ENCODE data around the gene OPRL1.
"Not testable (repeated sequence)": the region's sequence is repeated elsewhere in the genome, so short reads cannot be mapped to it uniquely, and the experiment has no call there.

Gene OPRL1

DNA sequence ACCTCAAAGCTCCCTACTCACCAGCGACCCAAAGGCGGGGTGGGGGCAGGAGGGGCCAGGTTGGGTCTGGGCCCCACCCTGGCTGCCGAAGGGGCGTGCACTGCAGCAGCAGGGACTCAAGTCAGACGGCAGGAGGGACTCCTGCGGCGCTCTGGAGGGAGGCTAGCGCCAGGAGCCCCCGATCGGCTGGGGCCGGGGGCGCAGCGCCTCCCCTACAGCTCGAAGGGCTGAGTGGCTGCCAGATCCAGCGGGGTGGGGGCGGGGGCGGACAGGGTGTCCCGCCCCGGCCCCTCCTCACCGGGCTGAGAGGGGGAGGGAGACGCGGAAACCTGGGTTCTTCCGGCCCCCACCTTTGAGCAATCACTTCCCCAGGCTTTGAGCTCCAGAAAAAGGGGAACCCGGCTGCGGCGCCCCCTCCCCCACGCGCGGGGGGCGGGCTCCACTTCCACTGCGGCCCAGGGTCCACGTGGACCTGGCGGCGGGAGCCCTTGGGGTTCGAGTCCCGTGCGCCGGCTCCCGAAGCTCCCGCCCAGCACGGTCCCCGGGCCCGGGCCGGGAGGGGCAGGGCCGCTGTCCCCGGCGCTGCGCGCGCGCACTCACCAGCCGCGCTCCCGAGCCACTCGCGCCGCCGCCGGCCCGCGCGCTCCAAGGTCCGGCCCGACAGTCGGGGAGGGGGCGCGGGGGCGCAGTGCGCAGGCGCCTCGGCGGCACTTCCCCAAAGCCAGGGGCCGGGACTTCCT, 439 bp upstream of the OPRL1 start, which contains the start of gene RGS19:
TSS of gene RGS19 (minus strand) at position 246 of the 740 bp plus-strand sequence. CDS start 2,632 bp downstream, outside the sequence.
- peak within 1 kb of the TSS; percentile 90 for H3K4me3 Mint-ChIP-seq
- H3K4me1 Mint-ChIP-seq (ENCODE audit: low read depth): peaks cover 44% of the 10 kb centered on the region
- peaks cover 9% of the 10 kb centered on the region for H3K27me3 Mint-ChIP-seq
- no peaks in the 10 kb centered on the region for H3K9me3 Mint-ChIP-seq
- no peaks in the 10 kb centered on the region for H3K36me3 Mint-ChIP-seq (ENCODE audit: low read depth)
- H3K27ac Mint-ChIP-seq: peak within 1 kb of the TSS; percentile 83

GRCh38 chr20:64080813-64081623, 1.1 kb downstream of the OPRL1 start:
- Mint-ChIP-seq H3K27me3 (peaks cover 14% of the 10 kb centered on the region), H3K27ac (no peak overlapping the region), H3K4me1 (ENCODE audit: low read depth) (peaks cover 45% of the 10 kb centered on the region), H3K4me3 (peak overlapping the region; percentile 60), H3K36me3 (ENCODE audit: low read depth) (no peaks in the 10 kb centered on the region), H3K9me3 (no peaks in the 10 kb centered on the region)

- H3K4me3 Mint-ChIP-seq: no peak overlapping the region
- H3K27ac Mint-ChIP-seq: no peak overlapping the region
- H3K36me3 Mint-ChIP-seq (ENCODE audit: low read depth): no peaks in the 10 kb centered on the region
- H3K27me3 Mint-ChIP-seq: peaks cover 14% of the 10 kb centered on the region
- H3K9me3 Mint-ChIP-seq: no peaks in the 10 kb centered on the region
- H3K4me1 Mint-ChIP-seq (ENCODE audit: low read depth): peaks cover 45% of the 10 kb centered on the region
Measured at GRCh38 chr20:64081624-64081964, 1.7 kb downstream of the OPRL1 start.

DNA sequence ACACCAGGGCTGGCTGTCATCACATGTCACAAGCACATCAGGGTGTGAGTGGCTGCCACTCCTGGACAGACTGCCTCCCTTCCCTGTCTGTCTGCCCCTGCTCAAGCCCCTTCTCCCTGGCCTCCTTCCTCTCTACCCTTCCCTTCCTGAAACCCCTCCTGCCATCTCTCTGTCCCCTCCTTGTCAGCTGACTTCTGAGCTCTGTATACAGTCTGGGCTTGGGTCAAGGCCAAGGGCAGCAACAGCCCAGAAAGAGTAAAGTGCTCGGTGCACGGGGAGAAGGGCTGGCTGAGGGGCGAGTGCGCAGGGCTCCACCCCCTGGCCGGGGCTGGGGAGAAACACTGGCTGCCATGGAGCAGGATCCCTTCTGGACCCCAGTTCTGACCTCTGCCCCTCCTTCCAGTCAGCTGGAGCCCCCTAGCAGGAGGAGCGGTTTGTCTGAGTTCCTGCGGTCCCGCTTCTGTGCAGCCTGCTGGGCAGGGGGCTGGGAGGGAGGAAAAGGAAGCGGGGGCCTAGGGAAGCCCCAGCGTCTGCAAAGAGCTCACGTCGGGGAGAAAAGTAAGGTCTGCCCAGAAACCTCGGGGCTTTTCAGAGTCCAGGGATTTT, 2.3 kb downstream of the OPRL1 start:
- Mint-ChIP-seq H3K4me1 (ENCODE audit: low read depth) (peaks cover 41% of the 10 kb centered on the region), H3K27me3 (peaks cover 14% of the 10 kb centered on the region), H3K27ac (no peak overlapping the region), H3K36me3 (ENCODE audit: low read depth) (no peaks in the 10 kb centered on the region), H3K4me3 (no peak overlapping the region), H3K9me3 (no peaks in the 10 kb centered on the region)

- Mint-ChIP-seq H3K27me3 (peaks cover 14% of the 10 kb centered on the region), H3K4me1 (ENCODE audit: low read depth) (peaks cover 35% of the 10 kb centered on the region), H3K9me3 (peaks cover 3% of the 10 kb centered on the region), H3K4me3 (peak overlapping the region; percentile 68), H3K27ac (no peak overlapping the region), H3K36me3 (ENCODE audit: low read depth) (no peaks in the 10 kb centered on the region)
Measured at GRCh38 chr20:64082820-64083377, 3.0 kb downstream of the OPRL1 start.

GRCh38 chr20:64083378-64083803, 3.5 kb downstream of the OPRL1 start:
- H3K4me1 Mint-ChIP-seq (ENCODE audit: low read depth): peaks cover 32% of the 10 kb centered on the region
- no peaks in the 10 kb centered on the region for H3K36me3 Mint-ChIP-seq (ENCODE audit: low read depth)
- peaks cover 14% of the 10 kb centered on the region for H3K27me3 Mint-ChIP-seq
- H3K4me3 Mint-ChIP-seq: peak overlapping the region; percentile 68
- H3K27ac Mint-ChIP-seq: no peak overlapping the region
- H3K9me3 Mint-ChIP-seq: peaks cover 3% of the 10 kb centered on the region

DNA sequence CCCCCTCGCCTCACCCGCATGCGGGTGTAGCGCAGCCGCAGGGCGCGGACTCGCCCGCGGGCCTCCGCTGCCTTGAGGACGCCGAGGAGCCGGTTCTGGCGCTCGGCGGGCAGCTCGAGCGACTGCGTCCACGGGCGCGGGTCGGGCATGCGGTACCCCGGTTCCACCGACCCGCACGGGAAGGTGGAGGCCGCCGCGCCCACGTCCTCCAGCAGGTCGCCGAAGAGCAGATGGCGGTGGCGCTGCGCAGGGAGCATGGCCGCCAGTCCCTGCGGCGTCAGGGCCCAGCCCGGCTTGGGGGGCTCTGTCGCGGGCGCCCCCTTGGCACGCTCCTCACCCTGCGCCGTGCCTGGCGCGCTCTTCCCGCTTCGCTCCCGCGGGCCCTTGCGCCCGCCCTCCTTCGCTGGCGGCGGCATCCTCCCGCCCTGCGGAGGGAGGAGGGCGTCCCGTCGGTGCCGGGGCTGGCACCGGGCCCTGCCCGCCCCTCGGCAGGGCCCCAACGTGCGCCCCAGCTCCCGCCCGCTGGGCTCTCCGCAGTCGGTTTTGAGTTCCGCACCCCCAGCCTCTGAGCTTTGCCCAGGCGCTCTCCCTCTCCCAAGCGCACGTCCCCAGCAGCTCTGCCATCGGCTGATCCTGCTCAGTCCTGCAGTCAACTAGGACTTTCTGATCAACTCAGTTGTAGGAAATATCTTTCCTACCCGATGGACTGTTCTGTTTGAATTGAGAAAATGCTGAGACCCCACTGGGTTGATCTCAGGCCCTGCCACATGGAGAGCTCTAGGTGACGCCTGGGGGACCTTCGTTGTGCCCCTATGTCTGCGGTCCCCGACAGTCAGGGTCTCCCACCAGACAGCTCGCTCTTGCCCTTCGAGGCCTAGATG, 4.2 kb downstream of the OPRL1 start, which contains the start of gene LKAAEAR1:
TSS of gene LKAAEAR1 (minus strand) at position 595 of the 881 bp plus-strand sequence. CDS start at position 416, 179 bp downstream.
- peaks cover 27% of the 10 kb centered on the region for H3K4me1 Mint-ChIP-seq (ENCODE audit: low read depth)
- H3K27ac Mint-ChIP-seq: peak within 1 kb of the TSS; percentile 36
- H3K4me3 Mint-ChIP-seq: peak within 1 kb of the TSS; percentile 82
- H3K27me3 Mint-ChIP-seq: peaks cover 14% of the 10 kb centered on the region
- peaks cover 3% of the 10 kb centered on the region for H3K9me3 Mint-ChIP-seq
- H3K36me3 Mint-ChIP-seq (ENCODE audit: low read depth): no peaks in the 10 kb centered on the region

- H3K27me3 Mint-ChIP-seq: peaks cover 14% of the 10 kb centered on the region
- no peaks in the 10 kb centered on the region for H3K36me3 Mint-ChIP-seq (ENCODE audit: low read depth)
- no peak overlapping the region for H3K27ac Mint-ChIP-seq
Measured at GRCh38 chr20:64084685-64085152, 4.8 kb downstream of the OPRL1 start.

DNA sequence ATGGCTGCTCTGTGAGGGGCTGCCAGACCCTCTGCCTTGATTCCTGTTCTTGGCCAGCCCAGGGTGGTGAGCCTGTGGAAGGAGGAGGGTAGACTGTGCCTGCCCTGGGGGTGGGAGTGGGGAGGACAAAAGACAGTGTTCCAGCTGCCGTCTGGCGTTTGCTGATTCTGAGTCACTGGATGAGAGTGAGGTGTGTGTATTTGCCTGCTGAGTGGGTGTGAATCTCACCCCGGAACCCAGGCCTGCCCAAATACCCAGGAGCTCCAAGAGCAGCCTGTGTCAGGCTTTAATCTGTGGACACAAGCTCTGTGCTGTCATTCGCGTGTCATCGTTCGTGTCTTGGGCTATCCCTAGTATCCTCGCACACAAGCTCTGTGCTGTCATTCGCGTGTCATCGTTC, 6.9 kb downstream of the OPRL1 start:
- Mint-ChIP-seq H3K4me1 (ENCODE audit: low read depth) (peaks cover 19% of the 10 kb centered on the region), H3K27ac (no peak overlapping the region), H3K4me3 (no peak overlapping the region), H3K27me3 (peaks cover 13% of the 10 kb centered on the region), H3K36me3 (ENCODE audit: low read depth) (no peaks in the 10 kb centered on the region), H3K9me3 (peaks cover 3% of the 10 kb centered on the region)

More at GRCh38 chr20:64084685-64085152, 4.8 kb downstream of the OPRL1 start:
- H3K4me1 Mint-ChIP-seq (ENCODE audit: low read depth): peaks cover 25% of the 10 kb centered on the region
- H3K4me3 Mint-ChIP-seq: no peak overlapping the region
- H3K9me3 Mint-ChIP-seq: peaks cover 3% of the 10 kb centered on the region

DNA sequence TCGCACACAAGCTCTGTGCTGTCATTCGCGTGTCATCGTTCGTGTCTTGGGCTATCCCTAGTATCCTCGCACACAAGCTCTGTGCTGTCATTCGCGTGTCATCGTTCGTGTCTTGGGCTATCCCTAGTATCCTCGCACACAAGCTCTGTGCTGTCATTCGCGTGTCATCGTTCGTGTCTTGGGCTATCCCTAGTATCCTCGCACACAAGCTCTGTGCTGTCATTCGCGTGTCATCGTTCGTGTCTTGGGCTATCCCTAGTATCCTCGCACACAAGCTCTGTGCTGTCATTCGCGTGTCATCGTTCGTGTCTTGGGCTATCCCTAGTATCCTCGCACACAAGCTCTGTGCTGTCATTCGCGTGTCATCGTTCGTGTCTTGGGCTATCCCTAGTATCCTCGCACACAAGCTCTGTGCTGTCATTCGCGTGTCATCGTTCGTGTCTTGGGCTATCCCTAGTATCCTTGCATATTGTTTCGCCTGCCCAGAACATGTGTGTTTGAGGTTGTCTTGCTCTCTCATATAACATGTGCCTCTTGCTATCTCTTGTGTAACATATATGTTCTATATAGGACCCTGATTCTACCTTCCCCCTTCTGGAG, 7.4 kb downstream of the OPRL1 start:
- H3K4me3 Mint-ChIP-seq; H3K9me3 Mint-ChIP-seq; H3K27me3 Mint-ChIP-seq; H3K36me3 Mint-ChIP-seq (ENCODE audit: low read depth); H3K27ac Mint-ChIP-seq: not testable (repeated sequence)
- peaks cover 14% of the 10 kb centered on the region for H3K4me1 Mint-ChIP-seq (ENCODE audit: low read depth)

DNA sequence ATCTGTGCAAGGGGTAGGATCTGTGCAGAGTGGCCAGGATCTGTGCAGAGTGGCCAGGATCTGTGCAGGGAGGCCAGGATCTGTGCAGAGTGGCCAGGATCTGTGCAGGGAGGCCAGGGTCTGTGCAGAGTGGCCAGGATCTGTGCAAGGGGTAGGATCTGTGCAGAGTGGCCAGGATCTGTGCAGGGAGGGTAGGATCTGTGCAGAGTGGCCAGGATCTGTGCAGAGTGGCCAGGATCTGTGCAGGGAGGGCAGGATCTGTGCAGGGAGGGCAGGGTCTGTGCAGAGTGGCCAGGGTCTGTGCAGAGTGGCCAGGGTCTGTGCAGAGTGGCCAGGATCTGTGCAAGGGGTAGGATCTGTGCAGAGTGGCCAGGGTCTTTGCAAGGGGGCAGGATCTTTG, 8.7 kb downstream of the OPRL1 start:
- H3K27ac Mint-ChIP-seq; H3K27me3 Mint-ChIP-seq; H3K9me3 Mint-ChIP-seq; H3K4me1 Mint-ChIP-seq (ENCODE audit: low read depth); H3K4me3 Mint-ChIP-seq; H3K36me3 Mint-ChIP-seq (ENCODE audit: low read depth): not testable (repeated sequence)

GRCh38 chr20:64090165-64090564, 10.3 kb downstream of the OPRL1 start:
- Mint-ChIP-seq H3K27me3 (peaks cover 3% of the 10 kb centered on the region), H3K27ac (no peak overlapping the region), H3K4me1 (ENCODE audit: low read depth) (no peaks in the 10 kb centered on the region), H3K36me3 (ENCODE audit: low read depth) (no peaks in the 10 kb centered on the region), H3K9me3 (peaks cover 3% of the 10 kb centered on the region), H3K4me3 (no peak overlapping the region)

DNA sequence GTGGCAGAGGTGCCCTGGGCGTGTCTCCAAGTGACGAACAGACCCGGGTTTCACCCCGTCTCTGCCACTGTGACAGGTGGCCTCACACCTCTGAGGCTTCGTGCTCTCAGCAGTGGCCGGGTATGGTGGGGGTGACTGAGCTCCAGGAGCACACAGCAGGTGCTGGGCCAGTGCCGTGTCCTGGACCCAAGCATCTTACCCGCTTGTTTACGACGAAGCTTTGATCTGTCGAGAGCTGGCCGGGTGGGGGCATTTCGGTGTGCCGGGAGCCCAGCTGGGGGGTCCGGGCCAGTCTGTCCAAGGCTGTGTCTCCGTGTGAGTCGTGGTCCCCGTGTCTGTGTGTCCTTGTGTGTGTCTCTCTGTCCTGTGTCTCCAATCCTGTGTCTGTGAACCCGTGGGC, 11.5 kb downstream of the OPRL1 start:
- no peak overlapping the region for H3K27ac Mint-ChIP-seq
- H3K4me3 Mint-ChIP-seq: no peak overlapping the region
- H3K9me3 Mint-ChIP-seq: peaks cover 3% of the 10 kb centered on the region
- no peaks in the 10 kb centered on the region for H3K4me1 Mint-ChIP-seq (ENCODE audit: low read depth)
- no peaks in the 10 kb centered on the region for H3K27me3 Mint-ChIP-seq
- H3K36me3 Mint-ChIP-seq (ENCODE audit: low read depth): no peaks in the 10 kb centered on the region

DNA sequence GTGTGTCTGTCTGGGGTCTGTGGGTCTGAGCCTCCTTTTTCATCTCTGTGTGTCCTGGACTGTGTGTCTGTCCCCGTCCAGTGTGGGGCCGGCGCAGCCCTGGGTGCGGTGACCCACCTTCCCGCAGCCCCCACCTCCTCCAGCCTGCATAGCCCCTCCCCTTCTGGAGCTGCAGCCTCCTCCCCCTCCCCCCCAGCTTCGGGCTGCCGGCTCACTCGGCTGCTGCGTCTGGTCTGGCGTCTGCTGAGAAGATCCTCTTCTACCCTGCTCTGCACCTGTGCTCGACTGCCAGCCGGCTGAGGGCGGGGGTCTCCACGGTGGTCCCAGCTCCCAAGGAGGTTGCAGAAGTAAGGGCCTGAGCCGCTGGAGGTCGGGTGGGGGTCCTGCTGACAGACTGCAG, 11.9 kb downstream of the OPRL1 start:
- H3K4me1 Mint-ChIP-seq (ENCODE audit: low read depth): no peaks in the 10 kb centered on the region
- peaks cover 5% of the 10 kb centered on the region for H3K9me3 Mint-ChIP-seq
- no peak overlapping the region for H3K27ac Mint-ChIP-seq
- no peaks in the 10 kb centered on the region for H3K27me3 Mint-ChIP-seq
- no peak overlapping the region for H3K4me3 Mint-ChIP-seq
- H3K36me3 Mint-ChIP-seq (ENCODE audit: low read depth): peaks cover 2% of the 10 kb centered on the region

Data from stimulated activated naive CD8-positive, alpha-beta T cell treated with anti-CD3 and anti-CD28 coated beads, Interleukin-15, Interleukin-2, amounts not matched to agents 100 ng/mL and 50 ng/mL, for 24 hours (primary cell).